ENCODE measurements around the gene YARS1. TPM values are rescaled to one million over a fixed set of nuclear protein-coding genes. Genes with fewer than 3 reads are reported as not detected.

Gene YARS1
- total RNA-seq, 1 donor from 2014 or later, result 160 TPM

DNA sequence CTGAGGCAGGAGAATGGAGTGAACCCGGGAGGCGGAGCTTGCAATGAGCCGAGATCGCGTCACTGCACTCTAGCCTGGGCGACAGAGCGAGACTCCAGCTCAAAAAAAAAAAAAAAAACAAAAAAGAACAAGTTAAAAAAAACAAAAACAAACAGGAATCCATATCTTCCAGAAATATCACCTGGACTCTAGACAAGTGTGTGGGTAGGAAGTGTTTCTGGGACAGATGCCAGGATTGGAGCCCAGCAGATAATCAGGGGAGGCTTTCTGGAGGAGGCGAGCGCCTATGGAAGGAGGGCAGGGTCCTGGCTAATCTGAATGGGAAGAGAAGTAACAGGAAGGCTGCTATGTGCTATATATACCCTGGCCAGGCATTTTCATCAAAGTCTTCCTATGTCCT, 71.0 kb downstream of the YARS1 start:
- Mint-ChIP-seq H3K4me3 (ENCODE audit: unreplicated experiment) (no peak overlapping the region), H3K4me1 (ENCODE audit: low read depth) (peaks cover 12% of the 10 kb centered on the region), H3K27me3 (ENCODE audit: low read depth) (no peaks in the 10 kb centered on the region), H3K9me3 (ENCODE audit: low read depth) (no peaks in the 10 kb centered on the region), H3K36me3 (ENCODE audit: low read depth) (peaks cover 1% of the 10 kb centered on the region), H3K27ac (ENCODE audit: unreplicated experiment) (no peak overlapping the region)
- DNase-seq (ENCODE audit: low spot score), result no peak
- TF ChIP-seq, protein P1, sequence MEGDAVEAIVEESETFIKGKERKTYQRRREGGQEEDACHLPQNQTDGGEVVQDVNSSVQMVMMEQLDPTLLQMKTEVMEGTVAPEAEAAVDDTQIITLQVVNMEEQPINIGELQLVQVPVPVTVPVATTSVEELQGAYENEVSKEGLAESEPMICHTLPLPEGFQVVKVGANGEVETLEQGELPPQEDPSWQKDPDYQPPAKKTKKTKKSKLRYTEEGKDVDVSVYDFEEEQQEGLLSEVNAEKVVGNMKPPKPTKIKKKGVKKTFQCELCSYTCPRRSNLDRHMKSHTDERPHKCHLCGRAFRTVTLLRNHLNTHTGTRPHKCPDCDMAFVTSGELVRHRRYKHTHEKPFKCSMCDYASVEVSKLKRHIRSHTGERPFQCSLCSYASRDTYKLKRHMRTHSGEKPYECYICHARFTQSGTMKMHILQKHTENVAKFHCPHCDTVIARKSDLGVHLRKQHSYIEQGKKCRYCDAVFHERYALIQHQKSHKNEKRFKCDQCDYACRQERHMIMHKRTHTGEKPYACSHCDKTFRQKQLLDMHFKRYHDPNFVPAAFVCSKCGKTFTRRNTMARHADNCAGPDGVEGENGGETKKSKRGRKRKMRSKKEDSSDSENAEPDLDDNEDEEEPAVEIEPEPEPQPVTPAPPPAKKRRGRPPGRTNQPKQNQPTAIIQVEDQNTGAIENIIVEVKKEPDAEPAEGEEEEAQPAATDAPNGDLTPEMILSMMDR (IDR thresholded peaks at IDR 0.05), result no peak

DNA sequence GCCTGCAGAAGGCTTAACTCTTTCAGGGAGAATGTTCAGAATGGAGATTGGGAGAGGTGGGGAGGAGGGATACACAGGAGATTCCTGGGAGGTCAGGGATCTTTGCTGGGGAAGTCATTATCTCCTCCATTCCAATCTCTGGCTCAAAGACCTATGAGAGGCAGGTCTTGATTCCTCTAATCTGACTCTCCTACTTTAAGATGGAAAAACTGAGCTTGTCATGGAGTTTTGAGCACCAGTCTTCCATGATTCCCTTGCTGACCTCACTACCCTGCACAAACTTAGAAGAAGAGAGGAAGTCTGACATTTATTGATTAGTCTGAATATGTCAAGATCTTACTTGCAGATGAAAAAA, 73.1 kb downstream of the YARS1 start:
- peak overlapping the region; percentile 6 for H3K27ac Mint-ChIP-seq (ENCODE audit: unreplicated experiment)
- no peak overlapping the region for H3K4me3 Mint-ChIP-seq (ENCODE audit: unreplicated experiment)
- peaks cover 12% of the 10 kb centered on the region for H3K4me1 Mint-ChIP-seq (ENCODE audit: low read depth)
- peaks cover 1% of the 10 kb centered on the region for H3K36me3 Mint-ChIP-seq (ENCODE audit: low read depth)
- DNase-seq (ENCODE audit: low spot score), result no peak
- TF ChIP-seq, protein P1 (IDR thresholded peaks at IDR 0.05), result no peak
- no peaks in the 10 kb centered on the region for H3K9me3 Mint-ChIP-seq (ENCODE audit: low read depth)
- H3K27me3 Mint-ChIP-seq (ENCODE audit: low read depth), result no peaks in the 10 kb centered on the region

DNA sequence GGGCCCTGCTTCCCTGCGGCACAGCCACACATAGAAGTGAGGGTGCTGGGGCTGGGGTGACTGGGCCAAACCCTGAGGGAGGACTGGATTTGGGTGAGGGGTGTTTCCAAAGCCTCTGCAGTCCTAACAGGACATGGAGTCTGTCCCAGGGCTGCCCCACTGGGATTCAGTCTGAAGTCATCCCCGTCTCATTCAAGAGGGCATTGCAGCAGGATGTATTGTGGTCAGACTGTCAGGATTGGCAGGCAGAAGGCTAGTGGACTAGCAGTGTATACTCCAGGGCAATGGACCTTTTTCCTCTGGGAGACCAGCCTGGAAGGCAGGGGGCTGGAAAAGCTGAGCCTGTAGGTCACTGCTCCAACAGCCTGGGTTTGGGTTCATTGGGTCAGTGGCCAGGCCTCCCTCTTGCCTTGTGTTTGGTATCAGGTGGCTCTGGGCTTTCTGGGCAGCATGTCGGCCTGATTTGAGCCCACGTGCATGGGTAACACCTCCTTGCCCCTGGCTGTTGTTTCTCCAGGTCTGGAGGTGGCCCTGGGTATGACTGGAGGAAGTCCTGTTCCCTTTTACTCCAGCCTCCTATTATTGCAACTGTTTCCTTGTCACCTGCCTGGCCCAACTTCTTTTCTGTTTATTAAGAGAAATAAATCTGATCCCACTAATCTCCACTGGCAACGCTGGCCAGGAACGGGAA, 73.6 kb downstream of the YARS1 start:
- H3K27ac Mint-ChIP-seq (ENCODE audit: unreplicated experiment), result peak overlapping the region; percentile 6
- H3K4me1 Mint-ChIP-seq (ENCODE audit: low read depth), result peaks cover 12% of the 10 kb centered on the region
- DNase-seq (ENCODE audit: low spot score), result no peak
- TF ChIP-seq, protein P1 (IDR thresholded peaks at IDR 0.05), result no peak
- H3K9me3 Mint-ChIP-seq (ENCODE audit: low read depth), result no peaks in the 10 kb centered on the region
- H3K4me3 Mint-ChIP-seq (ENCODE audit: unreplicated experiment), result peak overlapping the region; percentile 74
- peaks cover 1% of the 10 kb centered on the region for H3K36me3 Mint-ChIP-seq (ENCODE audit: low read depth)
- H3K27me3 Mint-ChIP-seq (ENCODE audit: low read depth), result no peaks in the 10 kb centered on the region

DNA sequence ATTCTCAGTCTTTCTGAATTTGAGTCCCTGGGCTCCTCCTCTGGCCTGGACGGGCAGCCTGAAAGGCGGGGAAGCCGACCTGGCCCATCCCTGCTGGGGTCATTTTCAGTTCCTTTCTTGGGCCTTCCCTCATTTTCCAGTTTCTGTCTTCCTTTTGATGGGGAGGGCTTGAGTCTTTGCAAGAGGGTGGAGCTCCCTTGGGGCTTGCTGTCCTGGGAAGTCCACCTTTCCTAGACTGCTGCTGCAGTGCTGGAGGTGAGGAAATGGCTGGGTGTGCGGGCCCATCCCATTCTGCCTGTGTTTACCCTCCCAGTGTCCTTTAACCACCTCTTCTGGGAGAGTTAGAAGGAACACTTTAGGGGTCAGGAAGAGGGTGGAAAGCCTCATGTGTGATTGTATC, 74.2 kb downstream of the YARS1 start:
- TF ChIP-seq, protein P1 (IDR thresholded peaks at IDR 0.05), result no peak
- peaks cover 1% of the 10 kb centered on the region for H3K36me3 Mint-ChIP-seq (ENCODE audit: low read depth)
- peaks cover 12% of the 10 kb centered on the region for H3K4me1 Mint-ChIP-seq (ENCODE audit: low read depth)
- peak overlapping the region; percentile 74 for H3K4me3 Mint-ChIP-seq (ENCODE audit: unreplicated experiment)
- no peaks in the 10 kb centered on the region for H3K27me3 Mint-ChIP-seq (ENCODE audit: low read depth)
- H3K27ac Mint-ChIP-seq (ENCODE audit: unreplicated experiment), result no peak overlapping the region
- no peaks in the 10 kb centered on the region for H3K9me3 Mint-ChIP-seq (ENCODE audit: low read depth)
- DNase-seq (ENCODE audit: low spot score), result no peak

DNA sequence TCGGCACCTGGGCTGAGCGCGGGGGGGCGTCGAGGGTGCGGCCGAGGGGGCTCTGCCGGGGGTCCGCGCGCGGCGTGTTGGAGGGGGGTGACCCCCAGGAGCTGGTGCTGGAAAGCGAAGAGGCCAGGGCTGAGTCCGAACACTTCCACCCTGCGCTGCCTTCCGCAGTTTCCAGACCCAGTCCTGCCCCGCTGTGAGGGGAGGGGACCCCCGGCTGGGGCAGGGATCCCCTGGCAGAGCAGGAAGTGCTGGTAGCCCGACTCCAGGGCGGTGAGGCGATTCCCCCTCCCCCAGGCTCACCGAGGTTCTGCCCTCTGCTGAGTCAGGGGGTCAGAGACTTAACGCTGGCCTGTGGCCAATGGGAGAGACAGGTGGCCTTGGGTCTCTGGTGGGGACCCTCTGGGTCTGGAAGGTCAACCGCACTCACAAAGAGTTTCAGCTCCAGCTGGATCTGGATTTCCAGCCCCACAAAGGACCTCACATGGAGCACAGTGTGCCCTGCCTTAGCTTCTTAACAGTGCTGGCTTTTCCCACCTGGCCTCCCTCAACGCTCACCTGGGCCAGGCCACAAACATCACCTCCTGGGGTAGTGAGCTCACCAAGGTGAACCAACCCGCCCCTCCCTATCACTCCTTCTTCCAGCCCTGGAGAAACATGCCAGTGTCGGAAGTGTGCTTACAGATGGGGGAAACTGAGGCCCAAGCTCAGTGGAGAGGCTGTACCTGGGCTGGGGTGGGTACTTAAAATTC, 74.8 kb downstream of the YARS1 start:
- TF ChIP-seq, protein P1 (IDR thresholded peaks at IDR 0.05), result no peak
- H3K27me3 Mint-ChIP-seq (ENCODE audit: low read depth), result no peaks in the 10 kb centered on the region
- H3K4me1 Mint-ChIP-seq (ENCODE audit: low read depth), result peaks cover 12% of the 10 kb centered on the region
- peak overlapping the region; percentile 74 for H3K4me3 Mint-ChIP-seq (ENCODE audit: unreplicated experiment)
- no peak for DNase-seq (ENCODE audit: low spot score)
- peak overlapping the region; percentile 36 for H3K27ac Mint-ChIP-seq (ENCODE audit: unreplicated experiment)
- no peaks in the 10 kb centered on the region for H3K9me3 Mint-ChIP-seq (ENCODE audit: low read depth)
- H3K36me3 Mint-ChIP-seq (ENCODE audit: low read depth), result peaks cover under 1% of the 10 kb centered on the region

Measured in chondrocyte (in vitro differentiated cells).